Measurements from ENCODE around the gene GPR161.

- TF ChIP-seq, protein P1, sequence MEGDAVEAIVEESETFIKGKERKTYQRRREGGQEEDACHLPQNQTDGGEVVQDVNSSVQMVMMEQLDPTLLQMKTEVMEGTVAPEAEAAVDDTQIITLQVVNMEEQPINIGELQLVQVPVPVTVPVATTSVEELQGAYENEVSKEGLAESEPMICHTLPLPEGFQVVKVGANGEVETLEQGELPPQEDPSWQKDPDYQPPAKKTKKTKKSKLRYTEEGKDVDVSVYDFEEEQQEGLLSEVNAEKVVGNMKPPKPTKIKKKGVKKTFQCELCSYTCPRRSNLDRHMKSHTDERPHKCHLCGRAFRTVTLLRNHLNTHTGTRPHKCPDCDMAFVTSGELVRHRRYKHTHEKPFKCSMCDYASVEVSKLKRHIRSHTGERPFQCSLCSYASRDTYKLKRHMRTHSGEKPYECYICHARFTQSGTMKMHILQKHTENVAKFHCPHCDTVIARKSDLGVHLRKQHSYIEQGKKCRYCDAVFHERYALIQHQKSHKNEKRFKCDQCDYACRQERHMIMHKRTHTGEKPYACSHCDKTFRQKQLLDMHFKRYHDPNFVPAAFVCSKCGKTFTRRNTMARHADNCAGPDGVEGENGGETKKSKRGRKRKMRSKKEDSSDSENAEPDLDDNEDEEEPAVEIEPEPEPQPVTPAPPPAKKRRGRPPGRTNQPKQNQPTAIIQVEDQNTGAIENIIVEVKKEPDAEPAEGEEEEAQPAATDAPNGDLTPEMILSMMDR (IDR thresholded peaks at IDR 0.05) = no peak
- no peak for TF ChIP-seq EZH2 (IDR thresholded peaks at IDR 0.05; ENCODE audit: borderline replicate concordance, insufficient read depth, low read depth, low read length, poor library complexity, severe bottlenecking)
Observed at GRCh38 chr1:168135921-168136708, 615 bp downstream of the GPR161 start.
